CD4-positive, alpha-beta T cell treated with Interleukin-21 for 1 hour (primary cell): ENCODE measurements around the gene NGEF.

Experiments
- DNase-seq: peaks from one replicate; pipeline ENCODE4 v3.0.0-alpha.2; 2020

The NGEF gene

DNA sequence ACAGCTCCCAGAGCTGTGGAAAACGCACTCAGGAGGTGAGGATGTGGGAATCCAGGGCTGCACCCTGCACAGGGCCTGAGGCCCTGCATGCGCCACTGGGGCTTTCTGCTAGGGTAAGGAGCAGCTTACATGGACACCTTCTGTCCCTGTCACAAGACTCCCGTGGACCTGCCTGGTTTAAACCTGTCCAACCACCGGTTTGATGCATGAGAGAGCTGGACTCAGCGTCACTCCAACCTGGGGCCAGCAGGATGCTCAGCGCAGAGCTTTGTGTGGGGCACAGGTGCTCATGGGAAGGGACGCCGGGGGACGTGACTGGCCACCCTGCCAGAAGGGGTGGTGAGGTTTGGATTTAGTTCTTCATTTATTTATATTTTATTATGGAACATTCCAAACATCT, 118.8 kb downstream of the NGEF start:
- DNase-seq, result no peak

DNA sequence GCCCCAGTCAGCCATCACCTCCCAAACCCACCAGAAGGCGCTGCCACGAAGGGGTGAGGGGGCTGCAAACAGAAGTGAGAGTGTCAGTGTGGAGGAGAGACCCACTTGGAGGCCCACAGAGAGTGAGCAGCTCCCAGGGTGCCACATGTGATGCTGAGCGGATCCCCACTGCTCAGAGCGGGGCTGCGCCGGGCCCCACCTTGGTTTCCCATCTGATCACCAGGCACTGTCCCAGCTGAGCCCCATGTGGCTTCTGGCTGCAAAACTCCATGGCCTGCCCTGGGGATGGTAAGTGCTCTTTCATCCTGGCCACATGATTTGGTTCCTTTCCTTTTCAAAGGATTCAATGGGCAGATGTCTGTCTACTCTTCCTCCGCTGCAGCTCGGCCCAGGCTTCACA, 119.2 kb downstream of the NGEF start:
- DNase-seq, result no peak

DNA sequence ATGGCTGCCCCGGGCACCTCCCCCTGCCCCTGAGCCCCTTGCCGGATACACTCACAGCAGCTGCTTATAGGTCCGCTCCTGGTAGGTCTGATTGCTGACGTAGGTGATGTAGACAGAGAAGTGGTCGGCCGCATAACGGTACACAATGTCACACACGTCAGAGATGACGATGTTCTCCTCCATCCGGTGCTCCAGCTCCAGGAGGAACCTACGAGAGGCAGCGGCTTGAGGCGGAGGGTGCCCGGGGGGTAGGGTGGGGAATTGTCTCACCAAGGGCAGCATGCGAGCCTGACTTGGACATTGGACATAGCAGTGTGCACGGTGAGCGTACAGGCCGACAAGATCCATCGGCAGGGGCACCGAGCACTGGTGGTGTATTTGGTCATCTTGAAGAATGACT, 120.2 kb downstream of the NGEF start:
- DNase-seq, result no peak

DNA sequence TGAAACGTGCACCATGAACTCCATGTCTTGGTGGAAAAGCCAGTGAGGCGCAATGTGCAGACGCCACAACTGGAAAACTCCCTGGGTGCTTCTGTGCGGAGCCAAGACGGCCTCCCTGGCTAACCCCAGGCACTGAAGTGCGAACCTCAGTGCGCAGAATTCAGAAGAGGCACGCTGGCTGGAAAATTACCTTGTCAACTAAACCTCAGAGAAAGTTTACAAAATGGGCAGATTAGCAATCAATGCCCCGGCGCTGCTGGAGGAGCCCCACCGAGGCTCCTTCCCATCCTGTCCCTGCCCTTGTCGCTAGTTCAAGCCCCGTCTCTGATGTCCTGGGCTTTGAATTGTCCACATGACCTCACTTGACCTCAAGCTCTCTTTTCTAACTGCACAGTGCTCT, 120.8 kb downstream of the NGEF start:
- no peak for DNase-seq

DNA sequence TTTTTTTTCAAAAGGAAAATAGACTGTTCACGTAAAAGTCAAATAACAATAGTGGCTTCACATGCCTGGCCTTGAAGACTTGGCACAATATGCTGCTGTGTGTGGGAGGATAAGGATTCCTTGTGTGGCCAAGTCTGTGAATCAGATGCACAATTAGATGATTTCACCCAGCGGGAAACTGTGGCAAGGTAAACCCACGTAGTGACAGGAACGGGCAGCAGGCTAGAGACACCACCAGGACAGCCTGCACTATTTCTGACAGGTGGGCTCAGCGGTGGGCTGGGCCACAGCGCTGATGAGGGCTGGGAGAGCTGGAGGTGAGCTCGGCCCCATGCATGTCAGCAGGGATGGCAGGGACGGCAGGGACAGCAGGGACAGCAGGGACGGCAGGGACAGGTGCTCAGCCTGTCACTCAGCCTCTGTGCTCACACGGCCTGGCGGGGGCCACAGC, 121.4 kb downstream of the NGEF start:
- DNase-seq, result no peak

DNA sequence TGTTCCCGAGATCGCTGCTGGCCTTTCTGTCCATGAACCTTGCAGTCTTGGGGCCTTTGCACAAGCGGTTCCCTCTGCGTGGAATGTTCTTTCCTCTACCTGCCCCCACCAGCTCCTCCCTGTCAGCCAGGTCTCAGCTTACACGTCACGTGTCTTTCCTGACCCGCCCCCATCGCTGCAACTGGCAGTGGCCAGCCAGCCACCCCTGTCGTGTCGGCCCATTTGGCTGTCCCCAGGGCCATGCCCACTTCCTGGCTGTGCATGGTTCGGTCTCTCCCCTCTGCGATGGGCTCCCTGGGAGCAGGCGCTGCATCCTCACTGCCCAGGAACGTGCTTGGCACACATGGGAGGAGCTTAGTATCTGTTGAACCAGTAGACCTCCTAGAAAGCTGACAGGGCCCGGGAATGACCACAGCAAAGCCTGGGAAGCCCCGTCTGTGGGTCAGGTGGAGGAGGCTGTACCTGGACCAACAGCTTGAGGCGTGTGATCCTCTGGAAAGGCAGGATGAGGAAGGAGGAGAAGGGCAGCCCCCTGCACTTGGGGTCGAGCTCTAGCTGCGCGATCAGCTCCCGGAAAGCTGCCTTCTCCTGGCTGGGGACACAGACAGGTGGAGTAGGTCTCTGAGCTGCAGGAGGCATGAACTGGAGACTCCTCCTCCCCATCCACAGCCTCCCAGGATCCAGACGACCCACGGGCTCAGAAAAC, 122.0 kb downstream of the NGEF start:
- no peak for DNase-seq

DNA sequence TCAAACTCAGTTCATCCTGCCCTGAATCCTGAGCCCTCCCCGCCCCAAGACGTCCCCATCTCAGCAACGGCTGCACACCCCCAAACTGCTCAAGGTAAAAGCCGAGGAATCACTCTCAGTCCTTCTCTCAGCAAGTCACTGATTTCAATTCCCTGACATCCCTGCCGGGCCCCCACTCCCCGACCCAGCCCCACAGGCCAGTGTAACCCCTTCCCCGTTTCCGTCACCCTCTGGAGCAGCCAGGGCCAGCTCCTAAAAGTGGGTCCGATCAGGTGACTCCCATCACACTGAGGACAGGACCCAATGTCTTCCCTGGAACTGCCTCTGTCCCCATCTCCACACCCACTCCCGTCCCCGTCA, 122.5 kb downstream of the NGEF start:
- no peak for DNase-seq

DNA sequence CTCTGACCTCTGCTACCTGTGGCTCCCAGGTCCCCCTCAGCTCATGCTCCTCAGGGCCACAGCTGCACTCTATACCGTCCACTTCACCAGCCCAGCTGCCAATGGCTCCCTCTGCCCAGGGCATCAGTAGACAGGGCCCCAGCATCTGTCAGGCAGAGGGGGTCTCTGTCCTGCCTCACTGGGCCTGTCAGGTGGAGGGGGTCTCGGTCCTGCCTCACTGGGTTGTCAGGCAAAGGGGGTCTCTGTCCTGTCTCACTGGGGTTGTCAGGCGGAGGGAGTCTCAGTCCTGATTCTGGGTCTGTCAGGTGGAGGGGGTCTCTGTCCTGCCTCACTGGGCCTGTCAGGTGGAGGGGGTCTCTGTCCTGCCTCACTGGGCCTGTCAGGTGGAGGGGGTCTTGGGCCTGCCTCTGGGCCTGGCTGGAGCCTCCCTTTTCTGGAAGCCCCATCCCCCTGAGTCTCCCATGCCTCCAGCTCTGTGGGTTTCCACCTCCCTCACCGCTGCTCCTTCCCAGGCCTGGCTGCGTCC, 123.1 kb downstream of the NGEF start:
- no peak for DNase-seq

DNA sequence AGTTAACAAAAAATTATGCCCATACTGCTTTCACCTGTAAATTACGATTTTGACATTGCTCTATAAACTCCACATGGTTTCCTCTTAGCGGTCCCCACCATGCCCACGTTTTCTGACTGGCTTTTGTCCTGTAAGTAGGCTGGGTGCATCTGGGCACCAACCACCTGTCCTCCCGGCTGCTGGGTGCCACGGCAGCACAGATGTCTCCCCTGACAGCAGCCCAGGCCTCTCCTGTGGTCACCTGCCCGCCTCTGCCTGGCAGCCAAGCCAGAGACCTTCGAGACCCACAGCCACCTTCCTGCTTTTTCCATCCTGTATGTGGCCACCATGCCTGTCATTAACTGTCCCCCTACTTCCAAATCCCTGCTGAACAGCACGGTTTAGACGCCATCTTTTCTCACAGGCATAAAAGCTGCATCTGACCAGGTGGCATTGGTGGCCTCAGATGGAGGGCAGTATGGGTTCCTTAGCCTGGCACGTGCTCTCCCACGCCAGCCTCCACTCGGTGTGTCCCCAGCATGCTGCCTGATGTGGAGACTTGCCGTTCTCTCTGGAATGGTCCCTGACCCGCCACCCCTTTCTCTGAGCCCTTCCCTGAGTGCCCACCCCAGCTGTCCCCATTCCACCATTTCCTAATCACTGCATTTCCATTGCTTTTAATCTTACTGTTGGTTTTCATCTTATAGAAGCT, 124.1 kb downstream of the NGEF start:
- no peak for DNase-seq

DNA sequence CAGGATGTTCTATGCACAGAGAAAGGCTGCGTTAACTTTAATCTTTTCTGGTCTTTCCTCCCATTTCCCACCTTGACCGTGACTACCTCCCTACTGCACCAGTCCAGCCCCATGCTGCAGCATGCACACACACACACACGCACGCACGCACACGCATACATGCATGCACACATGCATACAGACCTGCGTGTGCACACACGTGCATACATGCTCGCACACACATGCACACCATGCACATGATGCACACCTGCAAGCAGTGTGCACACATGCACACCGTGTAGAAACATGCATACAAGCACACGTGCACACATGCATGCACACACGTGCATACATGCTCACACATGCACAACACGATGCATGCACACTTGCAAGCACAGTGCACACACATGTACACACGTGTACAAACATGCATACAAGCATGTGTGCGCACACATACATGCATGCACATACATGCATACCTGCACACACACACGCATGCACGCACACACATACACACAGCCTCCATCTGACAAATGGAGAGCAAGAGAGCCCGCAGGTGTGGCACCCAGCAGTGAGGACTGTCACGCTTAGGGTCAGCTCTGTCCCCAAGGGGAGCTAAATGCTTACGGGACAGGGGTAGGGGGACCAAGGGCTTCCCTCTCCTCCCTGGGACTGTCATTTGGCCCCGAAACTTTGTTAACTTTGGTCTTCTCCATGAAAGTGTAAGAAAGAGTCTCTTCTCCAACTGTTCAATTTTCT, 124.8 kb downstream of the NGEF start:
- no peak for DNase-seq

DNA sequence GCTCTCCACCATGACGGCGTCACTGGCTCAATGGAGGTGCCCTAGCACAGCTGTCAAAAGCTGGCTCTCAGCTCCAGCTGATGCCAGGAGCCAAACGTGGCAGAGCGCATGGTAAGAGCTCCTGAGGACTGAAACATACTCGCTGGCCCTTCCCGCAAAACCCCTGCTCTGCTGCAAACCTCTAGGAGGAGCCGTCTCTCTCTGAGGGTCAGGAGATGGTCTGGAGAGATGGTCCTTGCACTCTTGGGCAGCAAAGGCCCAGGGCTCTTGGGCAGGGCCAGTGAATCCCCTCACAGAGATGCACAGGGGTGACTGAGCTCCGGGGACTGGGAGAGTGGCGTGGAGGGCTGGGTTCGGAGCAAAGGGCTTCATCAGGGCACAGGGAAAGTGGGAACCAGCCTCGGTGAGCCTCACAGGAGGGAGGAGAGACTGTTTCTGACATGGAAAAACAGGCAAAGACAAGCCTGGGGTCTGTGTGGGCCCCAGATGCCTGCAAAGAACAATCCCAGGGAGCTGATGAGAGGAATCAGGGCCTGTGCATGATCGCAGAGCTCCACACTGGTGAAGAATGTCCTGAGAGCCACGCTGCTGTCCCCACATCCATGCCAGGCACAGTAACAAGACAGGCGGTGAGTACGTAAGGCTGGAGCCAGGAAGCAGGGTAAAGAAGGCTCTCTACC, 125.7 kb downstream of the NGEF start:
- no peak for DNase-seq

DNA sequence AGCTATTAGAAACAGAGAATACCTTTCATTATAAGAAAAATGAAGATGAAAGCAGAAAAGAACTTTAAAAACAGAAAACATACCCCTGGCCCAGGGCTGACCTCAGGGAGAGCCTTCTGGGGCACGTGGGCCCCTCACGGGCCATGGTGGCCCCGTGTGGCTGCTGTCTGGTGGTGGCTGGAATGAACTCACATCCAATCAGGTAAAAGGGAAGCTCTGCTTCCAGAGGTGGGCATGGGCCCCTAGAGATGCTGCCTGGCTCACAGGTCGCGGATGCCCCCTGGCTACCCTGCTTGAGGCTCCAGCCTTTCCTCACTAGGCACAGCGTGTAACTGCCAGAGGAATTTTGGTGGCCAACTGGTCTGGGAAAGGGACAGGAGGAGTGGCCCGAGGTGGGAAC, 126.4 kb downstream of the NGEF start:
- DNase-seq, result no peak

DNA sequence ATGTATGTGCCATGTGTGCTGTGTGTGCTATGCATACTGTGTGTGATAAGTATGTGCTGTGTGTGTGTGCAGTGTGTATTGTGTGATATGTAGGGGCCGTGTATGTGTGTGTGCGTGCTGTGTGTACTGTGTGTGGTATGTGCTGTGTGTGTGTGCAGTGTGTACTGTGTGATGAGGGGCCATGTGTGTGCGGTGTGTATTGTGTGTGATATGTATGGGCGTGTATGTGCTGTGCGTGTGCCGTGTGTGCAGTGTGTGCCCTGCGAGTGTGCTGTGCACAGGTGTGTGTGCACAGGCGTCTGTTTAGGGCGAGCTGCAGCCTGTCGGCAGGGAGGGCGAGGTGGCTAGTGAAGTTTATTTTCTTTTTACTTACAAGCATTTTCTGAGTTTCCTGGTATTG, 126.9 kb downstream of the NGEF start:
- no peak for DNase-seq

DNA sequence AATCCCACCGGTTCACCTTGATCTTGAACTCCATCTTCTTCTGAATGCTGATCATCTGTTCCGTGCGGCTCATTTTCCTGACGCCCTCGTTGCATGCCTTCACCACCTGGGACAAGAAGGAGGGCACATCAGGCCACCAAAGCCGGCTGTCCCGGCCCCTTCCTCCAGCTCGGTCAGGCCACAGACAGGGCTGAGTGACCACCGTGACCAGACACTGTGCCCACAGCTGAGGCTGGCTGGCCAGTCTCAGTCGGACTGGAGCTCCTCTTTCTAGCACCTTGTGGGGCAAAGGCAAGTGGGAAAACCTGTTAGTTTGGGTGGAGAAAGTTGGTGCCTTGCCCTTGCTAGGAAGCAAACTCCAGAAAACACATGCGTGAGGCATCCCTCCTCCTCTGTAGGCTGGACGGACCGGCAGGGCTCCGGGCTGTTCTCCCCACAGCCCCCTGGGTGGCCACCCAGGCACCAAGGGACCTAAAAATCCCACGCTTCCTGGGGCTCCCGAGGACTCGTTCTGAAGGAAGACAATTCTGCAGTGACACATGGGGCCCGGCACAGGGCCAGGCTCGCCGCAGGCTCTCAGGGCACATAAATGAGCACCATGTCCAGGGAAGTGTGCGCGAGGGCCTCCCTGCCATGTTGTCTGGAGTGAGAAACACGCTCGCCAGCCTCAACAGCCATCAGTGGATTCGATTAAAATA, 127.6 kb downstream of the NGEF start:
- DNase-seq, result no peak

DNA sequence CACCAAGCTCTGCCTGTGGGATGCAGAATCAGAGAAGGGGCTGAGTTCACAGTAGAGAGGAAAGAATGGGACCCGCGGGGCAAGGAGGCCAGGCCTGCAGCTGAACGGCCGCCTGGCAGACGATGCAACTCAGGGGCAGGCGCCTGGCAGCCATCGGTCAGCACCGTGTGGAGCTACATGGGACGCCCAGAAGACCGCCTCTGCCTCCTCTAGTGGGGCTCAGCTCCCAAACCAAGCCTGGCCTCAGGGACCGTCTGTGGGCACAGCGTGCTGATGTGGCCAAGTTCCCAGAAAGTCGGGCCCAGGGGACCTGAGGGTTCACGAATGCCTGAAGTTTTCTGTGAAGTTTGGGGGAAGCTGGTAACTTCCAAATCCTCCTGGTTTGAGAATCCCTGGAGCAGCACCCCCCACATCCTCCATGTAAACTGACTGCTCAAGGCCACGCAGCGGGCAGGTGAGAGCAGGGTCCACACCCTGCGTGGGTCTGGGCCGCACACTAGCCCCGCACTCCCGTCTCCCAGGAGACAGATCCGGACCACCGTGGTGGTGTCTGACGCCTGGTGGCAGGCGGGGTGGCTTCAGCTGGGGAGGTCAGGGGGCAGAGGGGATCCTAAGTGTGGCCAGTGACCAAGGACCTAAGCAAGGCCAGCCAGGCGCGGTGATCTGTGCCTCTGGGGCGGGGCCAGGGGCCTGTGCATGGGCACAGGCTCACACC, 128.3 kb downstream of the NGEF start:
- no peak for DNase-seq

DNA sequence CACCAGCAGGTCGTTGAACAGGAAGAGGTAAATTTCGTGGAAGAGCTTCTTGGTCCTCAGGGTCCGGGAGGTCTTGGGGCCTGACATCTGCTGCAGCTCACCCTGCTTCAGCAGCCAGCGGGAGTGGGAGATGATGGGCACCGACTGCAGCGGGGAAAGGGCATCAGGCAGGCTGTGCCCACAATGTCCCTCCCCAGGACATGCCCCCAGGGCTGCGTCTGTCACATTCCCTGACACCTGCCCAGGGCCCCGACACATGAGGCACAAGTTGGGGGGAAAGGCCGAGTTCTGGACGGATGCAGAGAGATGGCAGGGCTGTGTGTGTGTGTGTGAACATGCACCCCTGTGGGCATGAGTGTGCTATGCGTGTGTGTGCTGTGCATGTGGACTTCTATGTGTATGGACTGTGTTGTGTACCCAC, 129.0 kb downstream of the NGEF start:
- DNase-seq, result no peak

DNA sequence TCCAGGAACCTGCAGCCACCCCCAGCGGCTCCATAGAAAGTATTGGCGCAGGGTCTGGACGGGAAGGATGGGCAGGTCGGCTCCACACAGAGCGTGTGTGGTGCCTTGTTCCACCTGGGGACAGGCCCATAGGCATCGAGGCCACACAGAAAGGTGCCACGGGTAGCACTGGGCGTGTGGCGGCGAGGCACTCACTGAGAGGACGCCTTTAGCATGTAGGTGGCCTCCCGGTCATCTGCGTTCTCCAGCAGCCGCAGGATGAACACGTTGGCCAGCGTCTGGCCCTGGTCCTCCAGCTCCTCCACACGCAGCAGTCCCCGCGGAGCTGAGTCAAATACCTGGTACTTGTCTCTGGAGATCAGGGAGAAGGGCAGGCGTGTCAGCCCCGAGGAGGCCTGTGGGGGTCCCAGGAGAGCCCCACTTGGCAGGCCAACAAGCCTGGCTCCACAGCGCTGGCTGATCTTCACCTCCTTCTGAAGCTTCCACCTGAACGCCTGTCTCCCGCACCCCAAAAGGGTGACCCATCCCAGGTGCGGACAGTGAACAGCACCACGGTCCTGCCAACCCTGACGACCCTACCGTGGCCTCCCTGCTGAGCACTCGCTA, 129.8 kb downstream of the NGEF start:
- no peak for DNase-seq

DNA sequence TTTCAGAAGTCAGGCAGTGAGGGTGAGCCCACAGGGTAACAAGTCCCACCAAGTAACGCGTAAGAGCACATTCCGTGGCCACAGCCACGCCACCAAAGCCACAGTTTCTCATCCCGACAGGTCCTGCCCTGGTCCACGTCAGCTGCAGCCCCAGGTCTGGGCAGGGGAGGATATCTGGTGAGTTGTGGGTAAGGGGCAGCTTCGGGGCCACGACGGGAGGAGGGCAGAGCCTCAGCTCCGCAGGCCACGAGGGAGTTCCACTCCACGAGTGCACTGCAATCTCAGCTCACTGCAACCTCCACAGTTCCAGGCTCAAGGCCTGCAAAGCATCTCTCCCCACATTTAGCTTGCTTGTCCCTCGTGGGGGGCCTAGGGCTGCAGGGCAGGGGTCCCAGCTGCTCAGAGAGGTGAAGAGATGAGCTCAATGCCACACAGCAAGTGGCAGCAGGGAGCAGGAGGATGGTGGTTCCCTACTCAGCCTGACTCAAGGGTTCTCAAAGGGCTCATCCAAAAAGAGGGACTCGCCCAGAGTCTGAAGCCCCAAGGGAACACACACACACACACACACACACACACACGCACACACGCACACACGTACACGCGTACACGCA, 130.4 kb downstream of the NGEF start:
- no peak for DNase-seq

DNA sequence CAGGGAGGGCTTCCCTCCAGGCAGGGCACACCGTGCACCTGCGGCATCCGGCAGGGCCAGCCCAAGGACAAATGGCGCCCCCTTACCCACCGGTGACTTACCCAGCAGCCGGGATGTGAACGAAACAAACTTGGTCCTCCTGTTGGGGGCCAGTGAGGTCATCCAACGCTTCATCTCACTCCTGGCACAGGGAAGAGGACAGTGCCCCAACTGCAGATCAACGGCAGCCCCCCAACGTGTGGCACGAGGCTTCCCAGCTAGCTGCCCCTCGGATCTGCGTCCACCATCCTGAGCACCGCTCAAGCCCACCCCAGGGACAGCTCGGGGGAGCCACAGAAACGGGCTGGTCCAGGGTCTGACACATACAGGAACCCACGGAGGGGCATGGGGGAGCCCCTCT, 131.0 kb downstream of the NGEF start:
- DNase-seq, result no peak

DNA sequence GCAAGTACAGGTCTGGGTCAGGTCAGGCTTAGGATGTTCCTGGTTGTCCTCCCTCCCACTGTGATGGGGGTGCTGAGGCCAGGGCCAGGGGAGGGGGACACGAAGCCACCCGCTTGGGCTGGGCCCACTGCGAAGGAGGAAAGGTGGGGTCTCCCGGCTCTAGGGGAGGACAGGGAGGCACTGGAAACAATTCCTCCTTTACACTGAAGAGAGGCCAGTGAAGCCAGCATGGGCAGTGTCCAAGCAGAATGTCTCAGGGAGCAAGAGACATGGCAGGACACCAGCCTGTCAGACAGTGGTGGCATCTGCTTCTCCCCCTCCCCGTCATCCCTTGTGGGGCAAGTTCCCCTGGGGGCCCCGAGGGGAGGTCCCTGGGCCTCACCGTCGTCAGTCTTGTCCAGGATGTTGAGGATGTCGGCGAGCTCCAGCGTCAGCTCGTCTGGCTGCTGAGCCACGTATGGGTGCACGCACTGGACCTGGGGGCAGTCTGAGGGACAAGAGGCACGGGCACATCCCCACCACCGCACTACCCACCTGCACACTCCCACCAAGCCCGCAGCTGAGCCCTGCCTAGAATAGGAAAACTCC, 132.2 kb downstream of the NGEF start:
- DNase-seq, result no peak
